IPS-11a (cell line): ENCODE measurements around the gene AKR7A3.

Source experiments
- H3K4me3 ChIP-seq: one replicate; pipeline ENCODE4 v1.5.1; 2013; ENCODE audit warnings: low read depth, low read length, control low read depth

Gene AKR7A3

GRCh38 chr1:19288324-19289241 lies at the start of gene AKR7A3:
TSS of gene AKR7A3 (minus strand) at chr1:19288770. CDS start at chr1:19288709, 61 bp downstream.
- H3K4me3 ChIP-seq: peak within 1 kb of the TSS; percentile 27

- H3K4me3 ChIP-seq: no peak overlapping the region
Measured at GRCh38 chr1:19338323-19338762, 49.8 kb upstream of the AKR7A3 start.

GRCh38 chr1:19337289-19337688 lies 48.7 kb upstream of the AKR7A3 start:
- H3K4me3 ChIP-seq: no peak overlapping the region

GRCh38 chr1:19336543-19336942 lies 48.0 kb upstream of the AKR7A3 start:
- no peak overlapping the region for H3K4me3 ChIP-seq

GRCh38 chr1:19333587-19334354 lies 45.2 kb upstream of the AKR7A3 start:
- no peak overlapping the region for H3K4me3 ChIP-seq

GRCh38 chr1:19332832-19333231 lies 44.3 kb upstream of the AKR7A3 start:
- no peak overlapping the region for H3K4me3 ChIP-seq

GRCh38 chr1:19331262-19331878 lies 42.8 kb upstream of the AKR7A3 start:
- H3K4me3 ChIP-seq: no peak overlapping the region

- H3K4me3 ChIP-seq: no peak overlapping the region
Measured at GRCh38 chr1:19330449-19331135, 42.0 kb upstream of the AKR7A3 start.

- H3K4me3 ChIP-seq: no peak overlapping the region
Measured at GRCh38 chr1:19329611-19330010, 41.0 kb upstream of the AKR7A3 start.

- no peak overlapping the region for H3K4me3 ChIP-seq
Measured at GRCh38 chr1:19329188-19329587, 40.6 kb upstream of the AKR7A3 start.

GRCh38 chr1:19328486-19328885 lies 39.9 kb upstream of the AKR7A3 start:
- H3K4me3 ChIP-seq: no peak overlapping the region

GRCh38 chr1:19327736-19328135 lies 39.2 kb upstream of the AKR7A3 start:
- no peak overlapping the region for H3K4me3 ChIP-seq

- H3K4me3 ChIP-seq: no peak overlapping the region
Measured at GRCh38 chr1:19327301-19327700, 38.7 kb upstream of the AKR7A3 start.

GRCh38 chr1:19326748-19327065 lies 38.1 kb upstream of the AKR7A3 start:
- no peak overlapping the region for H3K4me3 ChIP-seq

- H3K4me3 ChIP-seq: no peak overlapping the region
Measured at GRCh38 chr1:19325958-19326747, 37.6 kb upstream of the AKR7A3 start.

- no peak overlapping the region for H3K4me3 ChIP-seq
Measured at GRCh38 chr1:19325368-19325957, 36.9 kb upstream of the AKR7A3 start.

- H3K4me3 ChIP-seq: no peak overlapping the region
Measured at GRCh38 chr1:19324665-19324990, 36.1 kb upstream of the AKR7A3 start.

GRCh38 chr1:19323987-19324664 lies 35.6 kb upstream of the AKR7A3 start:
- no peak overlapping the region for H3K4me3 ChIP-seq

- H3K4me3 ChIP-seq: no peak overlapping the region
Measured at GRCh38 chr1:19322481-19322880, 33.9 kb upstream of the AKR7A3 start.
